K562 (cell line): ENCODE measurements around the gene MIX23.

ENCODE experiments used
- BRD4 ChIP-seq: fragments of 200-600 bp; sonication (generic); IDR thresholded peaks from 2 replicates; pipeline ENCODE4 v1.6.1; 2017; ENCODE audit warnings: inconsistent platforms
- HDAC8 ChIP-seq: fragments of 450-650 bp; IDR thresholded peaks from 2 replicates; pipeline ENCODE4 v1.6.1; 2016; ENCODE audit warnings: mild to moderate bottlenecking, missing genetic modification characterization, moderate library complexity, missing compliant biosample characterization
- KAT7 ChIP-seq: sonication (generic); formaldehyde crosslinking; IDR thresholded peaks from 2 replicates; pipeline ENCODE4 v1.8.0; 2022; ENCODE audit warnings: missing genetic modification reagents, mild to moderate bottlenecking, borderline replicate concordance
- NR2C2 ChIP-seq, 2 experiments: fragments of 200-800 bp in 1 of 2; sonication (Bioruptor generic) in 1 of 2; sonication (generic) in 1 of 2; formaldehyde crosslinking in 1 of 2; IDR thresholded peaks; 2 replicates each; pipeline versions ENCODE4 v1.6.1 to v1.8.0; 2016 to 2022; ENCODE audit warnings: mild to moderate bottlenecking in 1 of 2, missing compliant biosample characterization in 1 of 2, missing genetic modification characterization in 1 of 2, missing genetic modification reagents in 1 of 2
- POLR2AphosphoS5 ChIP-seq: IDR thresholded peaks from 2 replicates; pipeline ENCODE4 v1.6.1; 2011; ENCODE audit warnings: mild to moderate bottlenecking, low read depth, low read length, moderate library complexity; ENCODE audit not compliant: control insufficient read depth, insufficient read depth
- RCOR1 ChIP-seq, 2 experiments: IDR thresholded peaks; 2 replicates each; pipeline ENCODE4 v1.6.1; 2012; ENCODE audit warnings: low read depth in 2 of 2, low read length in 2 of 2, borderline replicate concordance in 1 of 2, improper control_type of control experiment in 1 of 2
- SP1 ChIP-seq: sonication (generic); formaldehyde crosslinking; IDR thresholded peaks from 2 replicates; pipeline ENCODE4 v1.8.1; 2022; ENCODE audit warnings: mild to moderate bottlenecking, missing genetic modification reagents
- STAT5A ChIP-seq: IDR thresholded peaks from 2 replicates; pipeline ENCODE4 v1.6.1; 2012; ENCODE audit warnings: low read length, inconsistent platforms, borderline replicate concordance
- ZNF12 ChIP-seq: sonication (generic); formaldehyde crosslinking; IDR thresholded peaks from 2 replicates; pipeline ENCODE4 v1.4.0; 2020; ENCODE audit warnings: mild to moderate bottlenecking, missing genetic modification reagents
- TF ChIP-seq, protein P1 (sequence below), 2 experiments: IDR thresholded peaks; 2 replicates each; pipeline ENCODE4 v1.6.1; 2012; ENCODE audit warnings: improper control_type of control experiment in 2 of 2, low read depth in 2 of 2, low read length in 2 of 2, borderline replicate concordance in 1 of 2
- TF ChIP-seq, protein P2 (sequence below), 3 experiments: IDR thresholded peaks in 2 of 3; conservative IDR thresholded peaks in 1 of 3; 2 replicates each; pipeline ENCODE4 v1.5.1; 2011 to 2012; ENCODE audit warnings: low read length in 3 of 3, mild to moderate bottlenecking in 3 of 3, control low read depth in 2 of 3, improper control_type of control experiment in 1 of 3, inconsistent platforms in 1 of 3, low read depth in 1 of 3, mixed read lengths in 1 of 3, moderate library complexity in 1 of 3; ENCODE audit not compliant: insufficient read depth in 2 of 3
- TF ChIP-seq, protein P3 (sequence below): sonication (generic); formaldehyde crosslinking; IDR thresholded peaks from 2 replicates; pipeline ENCODE4 v1.8.0; 2022; ENCODE audit warnings: mild to moderate bottlenecking, missing genetic modification reagents, borderline replicate concordance

DNA sequence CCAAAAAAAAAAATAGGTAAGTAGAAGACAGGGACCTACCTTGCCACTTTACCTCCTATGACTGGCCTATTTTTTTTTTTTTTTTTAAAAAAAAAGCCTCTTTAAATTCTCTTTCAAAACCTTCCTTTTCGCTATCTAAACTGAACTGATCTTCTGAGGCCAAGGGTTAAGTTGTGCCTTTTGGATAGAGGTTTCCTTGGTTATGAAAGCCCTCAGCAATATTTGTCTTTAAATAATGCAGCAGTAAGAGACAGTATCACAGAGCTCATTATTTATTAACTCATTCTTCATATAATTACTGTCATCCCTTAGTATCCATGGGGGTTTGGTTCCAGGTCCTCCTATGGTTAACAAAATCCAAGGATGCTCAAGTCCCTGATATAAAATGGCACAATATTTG is 9.0 kb downstream of the MIX23 start:
- TF ChIP-seq STAT5A, result no peak
- TF ChIP-seq, protein P1, sequence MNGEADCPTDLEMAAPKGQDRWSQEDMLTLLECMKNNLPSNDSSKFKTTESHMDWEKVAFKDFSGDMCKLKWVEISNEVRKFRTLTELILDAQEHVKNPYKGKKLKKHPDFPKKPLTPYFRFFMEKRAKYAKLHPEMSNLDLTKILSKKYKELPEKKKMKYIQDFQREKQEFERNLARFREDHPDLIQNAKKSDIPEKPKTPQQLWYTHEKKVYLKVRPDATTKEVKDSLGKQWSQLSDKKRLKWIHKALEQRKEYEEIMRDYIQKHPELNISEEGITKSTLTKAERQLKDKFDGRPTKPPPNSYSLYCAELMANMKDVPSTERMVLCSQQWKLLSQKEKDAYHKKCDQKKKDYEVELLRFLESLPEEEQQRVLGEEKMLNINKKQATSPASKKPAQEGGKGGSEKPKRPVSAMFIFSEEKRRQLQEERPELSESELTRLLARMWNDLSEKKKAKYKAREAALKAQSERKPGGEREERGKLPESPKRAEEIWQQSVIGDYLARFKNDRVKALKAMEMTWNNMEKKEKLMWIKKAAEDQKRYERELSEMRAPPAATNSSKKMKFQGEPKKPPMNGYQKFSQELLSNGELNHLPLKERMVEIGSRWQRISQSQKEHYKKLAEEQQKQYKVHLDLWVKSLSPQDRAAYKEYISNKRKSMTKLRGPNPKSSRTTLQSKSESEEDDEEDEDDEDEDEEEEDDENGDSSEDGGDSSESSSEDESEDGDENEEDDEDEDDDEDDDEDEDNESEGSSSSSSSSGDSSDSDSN (IDR thresholded peaks at IDR 0.05; ENCODE audit: borderline replicate concordance in 1 of 2, low read depth in 2 of 2, low read length in 2 of 2), result no peak
- no peak for TF ChIP-seq POLR2AphosphoS5
- no peak for TF ChIP-seq NR2C2 (CRISPR knock-in tag; IDR thresholded peaks at IDR 0.05)
- no peak for TF ChIP-seq NR2C2 (tag; IDR thresholded peaks at IDR 0.05)
- no peak for TF ChIP-seq KAT7 (CRISPR knock-in tag)
- no peak for TF ChIP-seq BRD4
- no peak for TF ChIP-seq ZNF12 (CRISPR knock-in tag)
- TF ChIP-seq RCOR1 (IDR thresholded peaks at IDR 0.05; ENCODE audit: borderline replicate concordance in 1 of 2, low read depth in 2 of 2, low read length in 2 of 2), result no peak
- TF ChIP-seq, protein P2, sequence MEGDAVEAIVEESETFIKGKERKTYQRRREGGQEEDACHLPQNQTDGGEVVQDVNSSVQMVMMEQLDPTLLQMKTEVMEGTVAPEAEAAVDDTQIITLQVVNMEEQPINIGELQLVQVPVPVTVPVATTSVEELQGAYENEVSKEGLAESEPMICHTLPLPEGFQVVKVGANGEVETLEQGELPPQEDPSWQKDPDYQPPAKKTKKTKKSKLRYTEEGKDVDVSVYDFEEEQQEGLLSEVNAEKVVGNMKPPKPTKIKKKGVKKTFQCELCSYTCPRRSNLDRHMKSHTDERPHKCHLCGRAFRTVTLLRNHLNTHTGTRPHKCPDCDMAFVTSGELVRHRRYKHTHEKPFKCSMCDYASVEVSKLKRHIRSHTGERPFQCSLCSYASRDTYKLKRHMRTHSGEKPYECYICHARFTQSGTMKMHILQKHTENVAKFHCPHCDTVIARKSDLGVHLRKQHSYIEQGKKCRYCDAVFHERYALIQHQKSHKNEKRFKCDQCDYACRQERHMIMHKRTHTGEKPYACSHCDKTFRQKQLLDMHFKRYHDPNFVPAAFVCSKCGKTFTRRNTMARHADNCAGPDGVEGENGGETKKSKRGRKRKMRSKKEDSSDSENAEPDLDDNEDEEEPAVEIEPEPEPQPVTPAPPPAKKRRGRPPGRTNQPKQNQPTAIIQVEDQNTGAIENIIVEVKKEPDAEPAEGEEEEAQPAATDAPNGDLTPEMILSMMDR (IDR thresholded peaks at IDR 0.05 in 2 of 3, conservative IDR thresholded peaks at IDR 0.05 in 1 of 3; ENCODE audit: insufficient read depth in 2 of 3, low read depth in 1 of 3, low read length in 3 of 3), result no peak
- no peak for TF ChIP-seq SP1
- TF ChIP-seq HDAC8, result no peak
- TF ChIP-seq, protein P3, sequence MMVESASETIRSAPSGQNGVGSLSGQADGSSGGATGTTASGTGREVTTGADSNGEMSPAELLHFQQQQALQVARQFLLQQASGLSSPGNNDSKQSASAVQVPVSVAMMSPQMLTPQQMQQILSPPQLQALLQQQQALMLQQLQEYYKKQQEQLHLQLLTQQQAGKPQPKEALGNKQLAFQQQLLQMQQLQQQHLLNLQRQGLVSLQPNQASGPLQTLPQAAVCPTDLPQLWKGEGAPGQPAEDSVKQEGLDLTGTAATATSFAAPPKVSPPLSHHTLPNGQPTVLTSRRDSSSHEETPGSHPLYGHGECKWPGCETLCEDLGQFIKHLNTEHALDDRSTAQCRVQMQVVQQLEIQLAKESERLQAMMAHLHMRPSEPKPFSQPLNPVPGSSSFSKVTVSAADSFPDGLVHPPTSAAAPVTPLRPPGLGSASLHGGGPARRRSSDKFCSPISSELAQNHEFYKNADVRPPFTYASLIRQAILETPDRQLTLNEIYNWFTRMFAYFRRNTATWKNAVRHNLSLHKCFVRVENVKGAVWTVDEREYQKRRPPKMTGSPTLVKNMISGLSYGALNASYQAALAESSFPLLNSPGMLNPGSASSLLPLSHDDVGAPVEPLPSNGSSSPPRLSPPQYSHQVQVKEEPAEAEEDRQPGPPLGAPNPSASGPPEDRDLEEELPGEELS (CRISPR knock-in tag), result no peak
